OCI-LY3 (cell line): ENCODE results near the gene GSK3B.

Experiments
- CTCF ChIP-seq: fragments of 200-600, 300-600 bp; sonication (generic); IDR thresholded peaks from 2 replicates; pipeline ENCODE4 v1.5.1; 2014; ENCODE audit warnings: antibody characterized with exemption, low read length, low read depth
- EZH2phosphoT487 ChIP-seq: fragments of 200-600 bp; shearing (Covaris generic); IDR thresholded peaks from 2 replicates; pipeline ENCODE4 v1.6.1; 2018; ENCODE audit warnings: antibody characterized with exemption, mixed run types, low read depth

- TF ChIP-seq CTCF: no peak
- no peak for TF ChIP-seq EZH2phosphoT487
Observed at GRCh38 chr3:119930286-119930685, 164.0 kb downstream of the GSK3B start.
